ENCODE measurements around the gene IGF1.

IGF1 gene

DNA sequence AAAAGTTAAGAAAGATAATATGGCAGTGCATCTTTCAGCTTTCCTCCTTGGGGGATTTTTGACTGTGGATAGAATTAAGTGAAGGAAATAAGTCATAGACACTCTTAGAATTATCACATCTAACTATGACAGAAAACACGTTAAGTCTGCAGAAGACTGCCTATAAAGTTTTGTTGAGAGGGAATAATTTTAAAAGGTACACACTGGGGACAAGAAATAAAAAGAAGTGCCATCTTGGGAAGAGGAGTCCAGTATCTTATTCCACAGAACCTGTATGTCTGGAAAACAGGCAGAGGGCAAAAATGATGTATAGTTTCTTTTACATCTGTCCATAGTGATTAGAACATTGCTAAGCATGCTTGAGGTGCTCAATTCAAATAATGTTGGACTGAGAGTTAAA, 80.7 kb downstream of the IGF1 start:
- no peaks in the 10 kb centered on the region for H3K9me3 Mint-ChIP-seq
- no peak overlapping the region for H3K27ac Mint-ChIP-seq
- H3K27me3 Mint-ChIP-seq (ENCODE audit: low read depth, poor library complexity) = peaks cover 7% of the 10 kb centered on the region
- H3K36me3 Mint-ChIP-seq (ENCODE audit: low read depth) = no peaks in the 10 kb centered on the region
- no peak overlapping the region for H3K4me3 Mint-ChIP-seq
- no peaks in the 10 kb centered on the region for H3K4me1 Mint-ChIP-seq
- no peak for DNase-seq
- TF ChIP-seq, protein P1, sequence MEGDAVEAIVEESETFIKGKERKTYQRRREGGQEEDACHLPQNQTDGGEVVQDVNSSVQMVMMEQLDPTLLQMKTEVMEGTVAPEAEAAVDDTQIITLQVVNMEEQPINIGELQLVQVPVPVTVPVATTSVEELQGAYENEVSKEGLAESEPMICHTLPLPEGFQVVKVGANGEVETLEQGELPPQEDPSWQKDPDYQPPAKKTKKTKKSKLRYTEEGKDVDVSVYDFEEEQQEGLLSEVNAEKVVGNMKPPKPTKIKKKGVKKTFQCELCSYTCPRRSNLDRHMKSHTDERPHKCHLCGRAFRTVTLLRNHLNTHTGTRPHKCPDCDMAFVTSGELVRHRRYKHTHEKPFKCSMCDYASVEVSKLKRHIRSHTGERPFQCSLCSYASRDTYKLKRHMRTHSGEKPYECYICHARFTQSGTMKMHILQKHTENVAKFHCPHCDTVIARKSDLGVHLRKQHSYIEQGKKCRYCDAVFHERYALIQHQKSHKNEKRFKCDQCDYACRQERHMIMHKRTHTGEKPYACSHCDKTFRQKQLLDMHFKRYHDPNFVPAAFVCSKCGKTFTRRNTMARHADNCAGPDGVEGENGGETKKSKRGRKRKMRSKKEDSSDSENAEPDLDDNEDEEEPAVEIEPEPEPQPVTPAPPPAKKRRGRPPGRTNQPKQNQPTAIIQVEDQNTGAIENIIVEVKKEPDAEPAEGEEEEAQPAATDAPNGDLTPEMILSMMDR (IDR thresholded peaks at IDR 0.05) = no peak

DNA sequence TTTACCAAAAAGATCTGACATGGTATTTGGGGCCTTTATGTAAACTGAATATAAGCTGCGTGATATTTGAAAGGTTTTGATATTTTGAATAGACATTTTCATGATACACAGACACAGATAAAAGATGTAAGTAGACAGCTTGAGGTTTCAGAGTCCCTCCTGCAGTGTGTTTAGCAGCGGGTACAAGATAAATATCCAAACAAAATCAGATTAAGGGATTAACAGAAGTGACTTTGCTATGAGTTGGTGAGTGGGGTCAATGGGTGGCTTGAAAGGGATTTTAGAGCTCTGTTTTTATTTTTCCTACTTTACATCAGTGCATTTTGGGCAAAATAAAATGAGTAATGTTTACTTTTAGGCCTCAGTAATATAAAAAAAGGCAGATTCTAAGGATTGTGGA, 84.1 kb downstream of the IGF1 start:
- H3K4me3 Mint-ChIP-seq = no peak overlapping the region
- no peak for DNase-seq
- no peaks in the 10 kb centered on the region for H3K4me1 Mint-ChIP-seq
- peaks cover 10% of the 10 kb centered on the region for H3K27me3 Mint-ChIP-seq (ENCODE audit: low read depth, poor library complexity)
- H3K36me3 Mint-ChIP-seq (ENCODE audit: low read depth) = no peaks in the 10 kb centered on the region
- H3K27ac Mint-ChIP-seq = no peak overlapping the region
- H3K9me3 Mint-ChIP-seq = no peaks in the 10 kb centered on the region
- TF ChIP-seq, protein P1 (IDR thresholded peaks at IDR 0.05) = no peak

DNA sequence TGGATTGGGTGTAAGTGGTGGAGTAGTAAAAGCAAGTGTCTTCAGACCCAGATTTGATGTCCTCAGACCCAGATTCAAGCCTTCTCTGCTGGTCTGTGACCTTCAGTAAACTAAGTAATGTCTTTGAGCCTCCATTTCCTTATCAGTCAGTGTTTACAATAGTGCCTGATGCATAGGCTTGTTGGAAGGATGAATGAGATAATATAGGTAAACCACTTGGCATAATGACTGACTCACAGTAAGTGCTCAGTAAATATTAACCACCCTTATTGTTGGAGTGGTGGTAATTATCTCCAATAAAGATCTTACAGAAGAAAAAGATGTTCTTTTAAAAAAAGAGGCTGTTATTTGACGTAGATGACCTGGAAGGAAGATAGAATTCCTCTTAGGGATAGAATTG, 86.2 kb downstream of the IGF1 start:
- no peak overlapping the region for H3K27ac Mint-ChIP-seq
- H3K4me1 Mint-ChIP-seq = no peaks in the 10 kb centered on the region
- DNase-seq = no peak
- no peaks in the 10 kb centered on the region for H3K9me3 Mint-ChIP-seq
- H3K27me3 Mint-ChIP-seq (ENCODE audit: low read depth, poor library complexity) = peaks cover 11% of the 10 kb centered on the region
- no peak overlapping the region for H3K4me3 Mint-ChIP-seq
- H3K36me3 Mint-ChIP-seq (ENCODE audit: low read depth) = no peaks in the 10 kb centered on the region
- TF ChIP-seq, protein P1 (IDR thresholded peaks at IDR 0.05) = no peak

DNA sequence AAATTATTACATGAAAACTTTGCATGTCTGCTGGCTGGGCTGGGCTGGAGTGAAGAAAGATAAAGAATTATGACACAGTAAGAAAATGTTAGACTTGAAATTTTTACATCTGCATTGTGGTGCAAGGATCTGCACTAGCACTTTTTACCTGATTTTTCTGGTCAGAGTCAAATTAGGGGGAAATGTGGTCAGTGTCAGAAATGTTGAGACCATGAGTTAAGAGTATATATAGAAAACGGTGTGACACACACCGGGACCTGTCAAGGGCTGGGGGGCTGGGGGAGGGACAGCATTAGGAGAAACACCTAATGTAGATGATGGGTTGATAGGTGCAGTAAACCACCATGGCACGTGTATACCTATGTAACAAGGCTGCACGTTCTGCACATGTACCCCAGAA, 90.3 kb downstream of the IGF1 start:
- H3K4me1 Mint-ChIP-seq = no peaks in the 10 kb centered on the region
- TF ChIP-seq, protein P1 (IDR thresholded peaks at IDR 0.05) = no peak

DNA sequence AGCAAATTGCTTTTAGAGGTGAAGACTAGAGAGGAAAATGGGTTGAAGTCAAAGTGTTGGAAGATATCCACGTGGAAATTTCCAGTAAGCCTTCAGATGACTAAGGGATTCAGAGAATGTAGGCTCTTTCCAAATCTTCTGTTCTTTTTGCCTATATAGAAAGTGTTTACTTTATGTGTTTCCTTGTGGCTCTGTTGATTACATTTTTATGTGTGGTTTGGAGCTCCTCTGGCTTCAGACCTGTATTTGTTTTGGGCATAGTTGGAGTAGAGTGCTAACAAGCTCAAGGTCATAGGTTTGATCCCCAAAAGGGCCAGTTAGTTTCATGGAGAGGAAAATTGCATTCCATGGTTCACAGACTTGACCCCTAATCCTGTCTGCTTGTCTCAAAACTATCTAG, 91.9 kb downstream of the IGF1 start:
- H3K27ac Mint-ChIP-seq = no peak overlapping the region
- H3K4me1 Mint-ChIP-seq = no peaks in the 10 kb centered on the region
- peaks cover 14% of the 10 kb centered on the region for H3K27me3 Mint-ChIP-seq (ENCODE audit: low read depth, poor library complexity)
- peaks cover 17% of the 10 kb centered on the region for H3K9me3 Mint-ChIP-seq
- DNase-seq = no peak
- H3K36me3 Mint-ChIP-seq (ENCODE audit: low read depth) = peaks cover 12% of the 10 kb centered on the region
- H3K4me3 Mint-ChIP-seq = no peak overlapping the region
- TF ChIP-seq, protein P1 (IDR thresholded peaks at IDR 0.05) = no peak

More for the DNA sequence above, 90.3 kb downstream of the IGF1 start:
- Mint-ChIP-seq H3K9me3 (peaks cover 4% of the 10 kb centered on the region), H3K4me3 (no peak overlapping the region), H3K27me3 (ENCODE audit: low read depth, poor library complexity) (peaks cover 14% of the 10 kb centered on the region), H3K36me3 (ENCODE audit: low read depth) (no peaks in the 10 kb centered on the region), H3K27ac (no peak overlapping the region)
- no peak for DNase-seq

DNA sequence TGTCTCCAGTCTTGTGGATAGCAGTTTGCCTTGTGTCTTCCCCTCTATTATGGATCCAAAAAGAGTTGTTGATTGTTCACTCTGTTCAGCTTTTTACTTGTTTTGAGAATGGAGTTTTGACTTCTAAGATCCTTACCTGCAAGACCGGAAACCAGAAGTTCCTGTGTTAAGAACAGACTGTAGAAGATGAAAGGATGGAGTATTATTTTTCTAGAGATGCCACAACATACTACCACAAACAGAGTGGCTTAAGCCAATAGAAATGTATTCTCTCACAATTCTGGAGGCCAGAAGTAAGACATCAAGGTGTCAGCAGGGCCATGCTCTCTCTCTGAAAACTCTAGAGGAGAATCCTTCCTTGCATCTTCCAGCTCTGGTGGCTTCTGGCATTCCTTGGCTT, 95.0 kb downstream of the IGF1 start:
- no peaks in the 10 kb centered on the region for H3K4me1 Mint-ChIP-seq
- peaks cover 11% of the 10 kb centered on the region for H3K27me3 Mint-ChIP-seq (ENCODE audit: low read depth, poor library complexity)
- H3K9me3 Mint-ChIP-seq = peaks cover 42% of the 10 kb centered on the region
- peaks cover 21% of the 10 kb centered on the region for H3K36me3 Mint-ChIP-seq (ENCODE audit: low read depth)
- no peak overlapping the region for H3K4me3 Mint-ChIP-seq
- no peak for DNase-seq
- no peak overlapping the region for H3K27ac Mint-ChIP-seq
- TF ChIP-seq, protein P1 (IDR thresholded peaks at IDR 0.05) = no peak

All from nephron progenitor cell (in vitro differentiated cells).